GM10248 (cell line): ENCODE measurements around the gene PANK3.

Source experiments
- CTCF ChIA-PET: fragments of 300-600 bp; sonication (Branson Sonifier 250); formaldehyde crosslinking; extraction: SDS; loops from one replicate; lab custom pipeline; 2021; ENCODE audit warnings: antibody characterized with exemption; lab: Yijun Ruan, JAX
- POLR2A ChIA-PET: fragments of 350-650 bp; sonication (Branson Sonifier 250); formaldehyde crosslinking; extraction: SDS; loops from one replicate; lab custom pipeline; 2020; ENCODE audit warnings: antibody characterized with exemption; lab: Yijun Ruan, JAX
- DNase-seq: peaks from one replicate; pipeline ENCODE4 v3.0.0; 2012; ENCODE audit errors: extremely low spot score
- TF ChIP-seq, protein P1 (sequence below): IDR thresholded peaks from 2 replicates; pipeline ENCODE4 v1.5.1; 2012; ENCODE audit warnings: mild to moderate bottlenecking, low read depth; ENCODE audit errors: extremely low read depth, missing control alignments, control extremely low read depth

Gene PANK3

DNA sequence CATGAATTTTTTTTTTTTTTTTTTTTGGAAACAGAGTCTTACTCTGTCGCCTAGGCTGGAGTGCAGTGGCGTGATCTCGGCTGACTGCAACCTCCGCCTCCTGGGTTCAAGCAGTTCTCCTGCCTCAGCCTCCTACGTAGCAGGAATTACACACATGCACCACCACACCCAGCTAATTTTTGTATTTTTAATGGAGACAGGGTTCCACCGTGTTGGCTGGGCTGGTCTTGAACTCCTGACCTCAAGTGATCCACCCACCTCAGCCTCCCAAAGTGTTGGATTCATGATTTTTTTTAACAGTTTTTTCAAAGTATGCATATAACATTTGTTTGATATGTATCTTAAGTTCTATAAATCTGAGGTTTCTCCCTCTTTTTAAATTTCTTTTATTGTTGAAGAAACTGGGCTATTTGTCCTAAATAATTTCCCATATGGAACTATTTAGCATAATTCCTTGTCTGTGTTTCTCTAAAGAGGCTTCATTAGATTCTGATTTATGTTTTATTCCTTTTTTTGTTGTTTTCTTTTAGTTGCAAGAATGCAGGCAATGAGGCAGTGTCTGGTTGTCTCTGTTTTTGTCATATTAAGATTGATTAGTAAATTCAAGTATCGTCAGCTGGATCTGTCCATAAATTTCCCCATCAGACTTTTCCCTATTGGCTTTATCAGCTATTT is 76.5 kb downstream of the PANK3 start:
- ChIA-PET CTCF (no interaction called here), POLR2A (no interaction called here)
- no peak for DNase-seq
- TF ChIP-seq, protein P1, sequence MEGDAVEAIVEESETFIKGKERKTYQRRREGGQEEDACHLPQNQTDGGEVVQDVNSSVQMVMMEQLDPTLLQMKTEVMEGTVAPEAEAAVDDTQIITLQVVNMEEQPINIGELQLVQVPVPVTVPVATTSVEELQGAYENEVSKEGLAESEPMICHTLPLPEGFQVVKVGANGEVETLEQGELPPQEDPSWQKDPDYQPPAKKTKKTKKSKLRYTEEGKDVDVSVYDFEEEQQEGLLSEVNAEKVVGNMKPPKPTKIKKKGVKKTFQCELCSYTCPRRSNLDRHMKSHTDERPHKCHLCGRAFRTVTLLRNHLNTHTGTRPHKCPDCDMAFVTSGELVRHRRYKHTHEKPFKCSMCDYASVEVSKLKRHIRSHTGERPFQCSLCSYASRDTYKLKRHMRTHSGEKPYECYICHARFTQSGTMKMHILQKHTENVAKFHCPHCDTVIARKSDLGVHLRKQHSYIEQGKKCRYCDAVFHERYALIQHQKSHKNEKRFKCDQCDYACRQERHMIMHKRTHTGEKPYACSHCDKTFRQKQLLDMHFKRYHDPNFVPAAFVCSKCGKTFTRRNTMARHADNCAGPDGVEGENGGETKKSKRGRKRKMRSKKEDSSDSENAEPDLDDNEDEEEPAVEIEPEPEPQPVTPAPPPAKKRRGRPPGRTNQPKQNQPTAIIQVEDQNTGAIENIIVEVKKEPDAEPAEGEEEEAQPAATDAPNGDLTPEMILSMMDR = no peak
